ENCODE measurements around the gene SSC5D. TPM values are rescaled to one million over a fixed set of nuclear protein-coding genes. Genes with fewer than 3 reads are reported as not detected.
"Not testable (repeated sequence)": the region's sequence is repeated elsewhere in the genome, so short reads cannot be mapped to it uniquely, and the experiment has no call there.

The SSC5D gene
- 37.8 TPM for polyA plus RNA-seq (2013, experiment 1 of 2; ENCODE audit: insufficient read length)
- 36.8 TPM for polyA plus RNA-seq (2013, experiment 2 of 2; ENCODE audit: insufficient read length)

DNA sequence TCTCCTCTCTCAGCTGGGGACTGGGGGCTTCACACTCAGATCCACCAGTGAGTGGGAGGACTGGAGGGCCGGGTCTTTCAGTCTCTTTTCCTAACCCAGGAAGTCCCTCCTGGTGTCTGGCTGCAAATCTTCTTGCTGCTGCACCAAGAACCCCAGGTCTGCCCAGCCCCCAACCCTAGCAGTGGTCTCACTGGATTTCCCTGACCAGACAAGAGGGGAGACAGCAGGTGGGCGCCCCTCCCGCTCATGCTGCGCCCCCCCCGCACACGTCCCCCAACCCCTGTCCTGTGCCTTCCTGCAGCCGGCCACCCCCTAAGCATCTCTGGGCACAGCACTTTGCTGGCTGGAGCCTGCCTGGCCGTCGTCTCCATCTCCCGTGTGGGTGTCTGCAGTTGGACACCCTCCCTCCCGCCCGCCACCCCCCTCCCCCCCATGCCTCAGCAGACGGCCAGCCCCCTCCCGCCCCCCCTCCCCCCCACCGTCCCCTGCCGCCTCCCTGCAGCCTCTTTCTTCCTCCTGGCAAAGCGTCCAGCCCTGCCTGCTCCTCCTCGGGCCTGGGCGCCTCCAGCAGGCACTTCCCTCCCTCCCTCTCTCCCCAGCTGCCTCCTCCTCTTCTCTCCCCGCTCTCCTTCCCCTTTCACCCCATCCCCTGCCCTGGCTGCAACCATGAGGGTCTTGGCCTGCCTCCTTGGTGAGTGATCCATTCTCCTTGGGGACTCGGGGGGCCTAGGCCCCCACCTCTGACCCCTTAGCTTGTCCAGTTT is at the start of gene SSC5D:
TSS of gene SSC5D (plus strand) at position 513 of the 764 bp plus-strand sequence. CDS start at position 667, 154 bp downstream.
- DNase-seq = peak; percentile 67

DNA sequence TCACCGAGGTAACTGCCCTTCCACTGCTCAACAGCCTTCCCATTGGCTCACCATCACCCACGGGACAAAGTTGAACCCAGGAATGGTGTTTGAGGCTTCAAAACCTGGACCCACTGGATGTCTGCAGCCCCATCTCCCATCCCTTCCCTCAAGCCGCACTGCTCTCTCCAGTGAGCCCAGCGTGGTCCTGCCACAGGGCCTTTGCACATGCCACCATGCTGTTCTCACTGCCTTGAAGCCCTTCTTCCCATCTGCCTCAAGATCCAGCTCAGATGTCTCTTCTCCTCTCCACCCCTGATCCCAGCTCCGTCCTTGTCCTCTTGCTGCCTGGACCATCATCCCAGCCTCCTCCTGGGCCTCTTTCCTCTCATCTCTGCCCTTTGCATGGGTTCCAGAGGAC is 49.2 kb upstream of the SSC5D start:
- DNase-seq = no peak

DNA sequence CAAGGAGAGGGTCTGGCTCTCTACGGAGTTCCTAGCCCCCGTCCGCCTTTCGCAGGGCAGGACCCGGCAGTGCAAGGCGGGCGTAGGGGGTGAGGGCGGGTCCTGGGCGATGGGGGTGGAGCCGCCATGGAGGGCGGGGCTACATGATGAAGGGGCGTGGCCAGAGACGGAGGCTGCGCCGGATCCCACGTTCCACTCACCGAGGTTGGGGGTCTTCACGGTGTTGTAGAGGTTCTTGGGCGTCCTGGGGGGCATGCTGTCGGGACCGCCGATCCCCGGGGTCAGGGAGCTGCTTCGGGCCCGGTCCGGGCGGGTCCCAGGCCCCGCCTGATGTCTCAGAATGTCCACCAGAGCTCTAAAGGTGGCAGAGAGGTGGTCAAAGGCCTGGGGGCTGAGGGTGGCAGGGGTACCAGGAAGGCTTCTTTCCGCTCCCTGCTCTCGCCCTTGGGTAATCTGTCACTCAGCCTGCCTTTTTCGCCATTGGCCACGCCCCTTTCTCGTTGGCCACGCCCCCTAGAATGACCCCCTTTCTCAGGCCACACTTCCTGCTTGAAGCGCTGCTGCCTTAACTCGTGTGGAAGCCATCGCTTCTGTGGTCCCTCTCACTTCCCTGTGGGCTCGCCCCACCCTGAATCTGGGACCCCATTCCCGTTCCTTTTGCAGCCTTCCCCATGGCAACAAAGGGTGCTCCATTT is 47.7 kb upstream of the SSC5D start:
- DNase-seq = no peak

DNA sequence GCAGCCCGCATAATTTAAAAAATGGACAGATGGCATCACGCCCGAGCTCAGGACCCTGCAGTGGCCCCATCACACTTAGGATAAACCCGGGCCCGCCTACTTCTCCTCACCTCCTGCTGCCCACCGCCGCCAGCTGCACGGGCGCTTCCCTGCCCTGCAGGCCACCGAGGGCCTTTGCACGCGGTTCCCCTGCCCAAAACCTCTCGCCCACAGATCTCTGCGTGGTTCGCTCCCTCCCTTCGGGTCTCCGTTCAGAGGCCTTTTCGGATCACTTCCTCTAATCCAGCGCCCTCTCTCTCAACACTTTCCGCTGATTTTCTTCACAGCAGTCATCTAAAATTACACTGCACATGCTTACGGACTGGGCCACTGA is 46.9 kb upstream of the SSC5D start:
- no peak for DNase-seq

DNA sequence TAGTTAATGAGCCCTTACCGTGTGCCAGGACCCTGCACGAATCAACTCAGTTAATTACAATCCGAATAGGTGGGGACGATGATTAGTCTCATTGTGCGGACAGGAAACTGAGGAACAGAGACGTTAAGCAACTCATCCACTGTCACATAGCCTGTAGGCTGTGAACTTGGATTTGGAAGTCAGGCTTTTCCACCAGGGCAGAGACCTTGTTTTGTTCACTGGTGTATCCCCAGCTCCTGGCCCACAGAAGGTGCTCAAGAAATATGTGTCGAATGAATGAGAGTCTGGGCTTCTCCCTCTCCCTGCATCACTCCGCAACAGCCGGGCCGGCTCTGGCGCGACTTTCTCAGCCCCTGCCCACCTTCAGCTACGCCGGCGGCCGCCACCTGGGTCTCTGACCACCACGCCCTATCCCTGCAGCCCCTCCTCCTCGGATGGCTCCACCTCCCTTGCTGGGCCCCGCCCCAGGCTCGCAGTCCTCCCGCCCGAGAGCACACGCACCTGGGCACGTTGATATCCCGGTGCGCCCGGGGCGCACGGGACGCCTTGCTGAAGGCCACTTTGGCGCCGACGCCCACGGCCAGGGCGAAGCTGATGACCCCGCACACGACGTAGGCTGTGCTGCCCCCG is 46.4 kb upstream of the SSC5D start:
- no peak for DNase-seq

DNA sequence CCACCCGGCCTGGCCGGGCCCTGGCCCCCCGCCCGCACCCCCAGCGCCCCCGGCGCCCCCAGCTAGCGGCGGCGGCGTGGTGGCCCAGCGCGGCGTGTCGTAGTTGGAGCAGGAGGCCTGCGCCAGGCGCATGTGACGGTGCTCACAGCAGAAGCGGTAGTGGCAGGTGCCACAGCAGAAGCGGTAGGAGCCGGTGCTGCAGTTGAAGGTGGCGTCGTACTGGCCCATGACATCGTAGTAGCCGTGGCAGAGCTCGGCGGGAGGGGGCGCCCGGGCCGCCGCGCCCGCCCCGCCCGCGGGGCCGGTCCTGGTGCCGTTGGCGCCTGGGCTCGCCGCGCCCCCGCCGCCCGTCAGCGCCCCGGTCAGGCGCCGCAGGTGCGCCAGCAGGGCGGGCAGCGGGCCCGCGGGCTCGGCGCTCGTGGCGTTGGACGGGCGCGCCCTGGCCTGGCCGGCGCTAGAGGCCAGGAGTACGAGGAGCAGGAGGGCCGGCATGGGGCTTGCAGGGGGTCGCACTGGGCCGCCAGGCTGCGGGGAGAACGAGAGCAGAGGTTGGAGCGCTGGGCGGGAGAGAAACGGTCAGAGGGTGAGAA is 45.8 kb upstream of the SSC5D start:
- DNase-seq = no peak

DNA sequence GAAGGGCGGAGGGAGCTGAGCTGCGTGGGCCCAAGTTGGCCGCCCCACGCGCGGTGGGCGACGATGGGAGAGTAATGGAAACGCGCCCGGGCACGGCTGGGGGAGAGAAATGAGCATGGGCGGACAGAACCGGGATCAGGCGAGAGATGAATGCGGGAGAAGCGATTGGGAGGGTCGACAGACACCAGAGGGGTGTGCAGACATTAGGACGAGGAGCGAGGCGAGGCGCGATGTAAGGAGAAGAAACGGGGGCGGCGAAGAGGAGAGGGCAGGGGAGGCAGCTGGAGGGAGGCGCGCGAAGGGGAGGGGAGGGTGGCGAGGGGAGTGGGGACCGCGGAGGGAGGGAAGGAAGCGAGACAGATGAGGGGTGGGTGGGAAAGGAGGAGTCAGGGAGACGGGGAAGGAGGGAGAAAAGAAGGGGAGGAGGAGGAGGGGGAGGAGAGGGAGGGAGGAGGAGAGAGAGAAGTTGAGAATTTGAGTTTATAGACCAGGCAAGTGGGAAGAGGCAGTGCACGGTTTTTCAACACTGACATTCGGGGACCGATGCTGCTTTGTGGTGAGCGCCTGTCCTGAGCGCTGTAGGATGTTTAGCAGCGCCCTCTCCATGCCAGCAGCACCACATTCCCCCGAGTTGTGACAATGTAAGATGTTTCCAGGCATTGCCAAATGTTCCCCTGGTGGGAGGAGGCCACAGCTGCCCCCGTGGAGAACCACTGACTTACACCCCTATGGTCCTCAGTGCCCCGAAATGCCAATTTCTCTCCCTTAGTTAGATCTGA is 45.0 kb upstream of the SSC5D start, which contains the start of gene SHISA7:
TSS of gene SHISA7 (minus strand) at position 256 of the 779 bp plus-strand sequence. CDS start 437 bp downstream, outside the sequence.
- DNase-seq = no peak

DNA sequence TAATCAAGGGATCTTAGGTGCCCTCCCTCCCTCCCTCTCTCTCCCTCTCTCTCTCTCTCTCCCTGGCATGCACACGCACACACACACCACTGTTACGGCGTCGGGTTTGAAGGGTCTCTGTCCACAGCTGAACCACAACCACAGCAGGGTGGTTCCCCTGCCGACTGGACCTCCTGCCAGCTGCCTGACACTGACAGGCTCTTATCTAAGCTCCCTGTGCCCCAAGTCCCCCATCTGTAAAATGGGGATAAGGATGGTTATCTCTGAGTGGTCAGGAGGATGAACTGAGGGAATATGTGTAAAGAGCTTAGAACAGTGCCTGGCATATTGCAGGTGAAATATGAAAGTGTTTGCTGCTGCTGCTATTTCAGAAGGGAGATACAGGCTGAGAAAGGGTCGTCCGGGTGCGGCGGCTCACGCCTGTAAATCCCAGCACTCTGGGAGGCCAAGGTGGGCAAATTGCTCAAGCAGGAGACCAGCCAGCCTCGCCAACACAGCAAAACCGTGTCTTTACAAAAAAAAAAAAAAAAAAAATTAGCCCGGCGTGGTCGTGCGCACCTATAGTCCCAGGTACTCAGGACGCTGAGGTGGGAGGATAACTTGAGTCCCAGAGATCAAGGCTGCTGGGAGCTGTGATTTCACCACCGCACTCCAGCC is 44.3 kb upstream of the SSC5D start:
- DNase-seq = no peak

DNA sequence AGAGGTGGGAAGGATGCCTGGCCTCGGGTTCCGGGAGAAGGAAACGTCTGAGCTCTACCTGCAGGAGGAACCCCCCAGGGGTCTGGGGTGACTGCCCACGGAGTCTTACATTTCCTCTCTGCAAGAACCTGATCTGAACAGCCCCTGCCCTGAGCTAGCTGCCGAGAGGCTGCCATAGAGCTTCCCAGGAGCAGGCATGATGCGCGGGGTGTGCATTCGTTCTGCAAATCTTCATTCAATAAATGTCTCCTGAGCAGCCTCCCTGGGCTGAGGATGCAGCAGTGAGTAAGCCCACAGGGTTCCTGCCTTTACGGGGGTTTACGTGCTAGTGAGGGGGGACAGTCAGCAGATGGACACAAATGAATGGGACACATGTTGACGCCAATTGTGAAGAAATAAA is 43.6 kb upstream of the SSC5D start:
- DNase-seq = no peak

DNA sequence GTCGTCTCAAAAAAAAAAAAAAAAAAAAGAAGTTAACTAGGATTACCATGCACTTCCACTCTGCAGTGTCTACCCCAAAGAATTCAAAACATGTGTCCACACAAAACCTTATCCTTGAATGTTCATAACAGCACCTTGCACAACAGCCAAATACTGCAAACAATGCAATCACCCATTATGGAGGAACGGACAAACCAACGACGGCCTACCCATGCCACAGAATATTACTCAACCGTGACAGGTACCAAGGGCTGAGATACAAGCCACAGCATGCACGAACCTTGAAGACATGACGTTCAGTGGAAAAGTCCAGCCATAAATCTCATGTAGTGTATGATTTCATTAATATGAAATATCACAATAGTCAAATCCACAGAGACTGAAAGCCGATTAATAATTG is 42.2 kb upstream of the SSC5D start:
- DNase-seq = no peak

DNA sequence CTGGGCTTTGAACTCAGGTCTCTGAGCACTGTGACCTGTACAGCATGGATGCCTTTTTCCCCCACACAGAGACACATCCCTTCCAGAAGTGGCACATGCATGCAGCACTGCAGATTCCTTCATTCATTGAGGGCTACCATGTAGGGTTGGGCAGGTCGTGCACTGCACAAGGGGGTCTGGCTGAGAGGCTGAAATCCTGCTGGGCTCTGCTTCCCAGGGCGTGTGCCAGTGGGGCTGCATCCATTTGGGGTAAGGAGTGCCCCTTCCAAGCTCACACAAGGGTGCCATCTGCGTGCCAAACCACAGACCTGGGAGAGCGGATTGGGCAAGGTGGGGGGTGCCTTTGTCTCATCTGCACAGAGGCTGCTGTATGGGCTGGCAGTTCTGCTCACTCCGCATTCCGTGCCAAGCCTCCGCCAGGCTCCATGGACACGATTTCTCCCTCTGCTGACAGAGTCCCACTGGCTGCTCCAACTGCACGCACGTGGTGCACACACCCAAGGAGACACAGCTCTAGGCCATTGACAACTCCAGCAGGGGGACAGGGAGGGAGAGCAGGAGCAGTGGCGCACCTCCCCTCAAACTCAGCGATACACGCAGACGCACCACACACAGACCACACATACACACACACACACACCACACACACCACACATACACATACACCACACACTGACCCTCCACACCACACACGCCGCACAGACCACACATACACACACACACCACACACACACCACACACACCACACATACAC is 40.6 kb upstream of the SSC5D start:
- DNase-seq = peak; percentile 28

DNA sequence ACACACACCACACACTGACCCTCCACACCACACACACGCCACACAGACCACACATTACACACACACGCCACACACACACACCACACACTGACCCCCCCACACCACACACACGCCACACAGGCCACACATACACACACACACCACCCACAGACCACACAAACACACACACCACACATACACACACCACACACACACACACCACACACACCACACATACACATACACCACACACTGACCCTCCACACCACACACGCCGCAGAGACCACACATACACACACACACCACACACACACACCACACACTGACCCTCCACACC is 40.1 kb upstream of the SSC5D start:
- not testable (repeated sequence) for DNase-seq

DNA sequence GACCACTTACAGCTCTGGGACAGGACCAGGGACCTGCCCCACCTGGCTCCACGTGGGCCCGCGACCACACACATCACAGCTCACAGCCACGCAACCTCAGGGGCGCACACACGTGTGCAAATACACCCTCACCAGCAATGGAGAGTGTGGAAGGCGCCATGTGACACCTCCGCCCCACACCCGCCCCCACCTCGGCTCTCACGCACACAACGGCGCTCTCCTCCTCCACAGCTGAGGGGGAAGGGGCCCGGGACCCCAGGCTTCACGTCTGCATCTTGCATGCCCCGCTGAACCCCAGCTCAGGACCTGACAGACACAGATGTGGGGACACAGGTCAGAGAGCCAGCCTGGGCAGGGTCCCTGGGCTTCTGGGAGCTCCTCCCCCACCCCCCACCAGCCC is 38.8 kb upstream of the SSC5D start:
- DNase-seq = no peak

DNA sequence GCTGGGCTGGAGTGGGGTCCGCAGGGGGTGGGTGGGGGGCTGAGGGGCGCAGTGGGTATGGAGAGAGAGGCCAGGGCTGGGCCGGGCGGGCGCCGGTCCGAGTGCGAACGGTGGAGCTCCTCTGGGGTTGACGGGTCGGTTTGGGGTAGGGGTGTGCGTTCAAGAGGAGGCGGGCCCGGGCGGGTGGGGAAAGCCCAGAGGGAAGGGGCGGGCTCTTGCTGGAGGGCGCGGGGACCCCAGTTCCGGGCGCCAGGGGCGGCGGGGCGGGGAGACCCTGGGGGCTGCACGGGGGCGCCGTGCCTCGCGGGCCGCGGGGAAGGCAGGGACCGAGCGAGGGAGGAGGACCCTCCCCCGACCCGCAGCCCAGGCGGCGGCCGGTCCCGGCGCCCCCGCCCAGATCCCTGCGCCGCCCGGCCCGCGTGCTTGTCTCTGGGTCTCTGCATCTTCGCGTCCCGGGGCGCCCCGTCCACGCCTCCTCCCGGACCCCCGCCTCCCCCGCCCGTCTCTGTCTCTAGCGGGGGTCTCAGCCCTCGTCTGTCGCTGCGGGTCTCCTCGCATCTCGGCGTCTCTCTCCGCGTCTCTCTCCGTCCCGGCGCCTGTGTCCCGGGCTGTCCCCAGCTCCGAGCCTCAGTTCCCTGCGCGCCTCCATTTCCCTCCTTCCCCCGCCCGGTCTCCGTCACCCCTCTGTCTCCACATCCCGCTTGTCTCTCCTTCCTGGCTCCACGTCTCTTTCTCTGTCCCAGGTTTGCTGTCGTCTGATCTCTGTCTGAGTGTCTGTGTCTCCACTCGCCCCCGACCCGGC is 36.9 kb upstream of the SSC5D start:
- DNase-seq = no peak

DNA sequence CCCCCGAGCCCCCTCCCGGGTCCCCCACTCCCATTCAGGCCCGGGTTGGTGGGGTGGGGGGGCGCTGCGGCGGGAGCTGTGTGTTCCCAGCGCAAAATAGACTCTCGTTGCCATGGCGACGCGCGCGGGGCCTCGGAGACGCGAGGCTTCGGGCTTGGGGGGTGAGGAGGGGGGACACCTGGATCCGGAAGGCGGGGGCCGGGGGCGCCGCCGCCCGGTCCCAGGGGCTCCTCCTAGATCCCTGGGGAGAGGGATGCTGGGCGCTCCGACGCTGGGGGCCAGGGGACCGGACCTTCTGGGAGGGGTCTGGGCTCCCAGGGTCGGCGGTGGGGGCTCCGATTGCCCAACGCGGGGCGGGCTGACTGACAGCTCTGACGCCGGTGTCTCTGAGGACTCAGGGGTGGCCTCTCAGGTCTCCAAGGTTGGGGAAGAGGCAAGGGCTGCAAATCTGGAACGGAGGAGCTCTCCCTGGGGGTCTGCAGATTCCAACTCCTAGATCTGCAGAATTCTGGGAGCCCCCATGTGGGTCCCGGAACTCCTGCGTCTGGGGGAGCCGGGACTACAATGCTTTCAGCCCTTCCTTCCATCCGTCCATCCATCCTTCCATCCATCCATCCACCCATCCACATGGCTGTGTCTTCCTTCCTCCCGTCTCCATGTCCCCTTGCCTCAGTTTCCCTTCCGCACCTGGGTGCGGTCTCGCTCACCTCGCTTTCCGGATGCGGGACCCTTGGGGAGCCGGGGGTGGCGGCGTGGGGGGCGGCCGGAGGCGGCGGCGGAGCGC is 36.1 kb upstream of the SSC5D start:
- no peak for DNase-seq

DNA sequence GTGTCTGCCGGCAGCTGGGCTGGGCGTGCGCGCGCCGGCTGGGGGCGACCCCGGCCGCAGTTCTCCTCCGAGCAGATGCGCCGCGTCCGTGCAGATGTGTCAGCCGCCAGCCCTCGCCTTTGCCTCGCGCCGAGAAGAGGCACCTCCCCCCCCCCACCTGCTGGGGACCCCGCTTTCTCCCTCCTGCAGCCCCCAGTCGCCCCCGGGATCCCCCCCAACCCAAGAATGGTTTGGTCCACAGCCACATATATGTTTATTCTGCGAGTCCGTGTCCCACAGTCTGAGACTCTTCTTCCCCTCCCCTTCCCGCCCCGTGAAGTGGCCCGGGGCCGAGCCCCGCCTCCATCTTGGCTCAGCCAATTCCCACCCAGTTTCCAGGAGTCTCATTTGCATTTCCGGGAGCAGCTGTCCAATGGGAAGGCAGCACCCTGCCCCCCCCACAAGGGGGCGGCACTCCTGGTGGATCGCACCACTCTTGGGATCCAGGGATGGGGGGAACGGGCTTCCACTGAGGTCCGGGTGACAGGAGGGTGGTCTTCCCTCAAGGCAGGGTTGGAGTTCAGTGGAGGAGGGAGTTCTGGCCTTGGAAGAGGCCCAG is 35.4 kb upstream of the SSC5D start:
- DNase-seq = peak; percentile 70

DNA sequence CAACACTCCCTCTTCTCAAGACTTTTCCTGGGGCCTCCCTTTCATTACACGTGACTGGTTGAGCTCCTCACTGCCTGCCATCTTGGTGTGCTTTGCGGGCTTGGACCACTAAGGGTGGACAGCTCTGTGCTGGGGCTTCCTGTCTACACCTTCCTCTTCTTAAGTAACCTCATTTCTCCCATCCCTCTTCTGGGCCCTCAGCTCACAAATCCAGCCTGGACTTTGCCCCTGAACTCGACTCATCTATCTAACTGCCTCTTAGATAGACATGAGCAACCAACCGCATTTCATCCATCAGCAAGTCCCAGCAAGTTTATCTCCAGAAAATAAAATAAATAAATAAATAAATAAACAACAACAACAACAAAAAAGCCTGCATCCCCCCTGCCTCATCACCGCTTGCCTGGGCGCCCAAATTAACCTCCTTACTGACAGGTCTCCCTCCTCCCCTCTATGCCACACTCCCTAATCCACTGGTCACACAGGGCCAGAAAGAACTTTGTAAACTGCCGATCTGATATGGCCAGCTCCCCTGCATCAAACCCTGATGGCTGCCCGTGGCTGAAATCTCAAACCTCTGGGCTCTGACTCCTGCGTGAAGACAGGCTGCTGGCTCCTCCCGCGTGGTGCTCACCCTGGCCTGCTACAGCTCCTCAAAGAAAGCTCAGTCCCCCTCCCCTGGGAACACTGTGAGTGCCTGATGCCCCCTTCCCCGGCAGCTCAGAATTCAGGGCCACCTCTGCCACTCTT is 34.5 kb upstream of the SSC5D start:
- no peak for DNase-seq

DNA sequence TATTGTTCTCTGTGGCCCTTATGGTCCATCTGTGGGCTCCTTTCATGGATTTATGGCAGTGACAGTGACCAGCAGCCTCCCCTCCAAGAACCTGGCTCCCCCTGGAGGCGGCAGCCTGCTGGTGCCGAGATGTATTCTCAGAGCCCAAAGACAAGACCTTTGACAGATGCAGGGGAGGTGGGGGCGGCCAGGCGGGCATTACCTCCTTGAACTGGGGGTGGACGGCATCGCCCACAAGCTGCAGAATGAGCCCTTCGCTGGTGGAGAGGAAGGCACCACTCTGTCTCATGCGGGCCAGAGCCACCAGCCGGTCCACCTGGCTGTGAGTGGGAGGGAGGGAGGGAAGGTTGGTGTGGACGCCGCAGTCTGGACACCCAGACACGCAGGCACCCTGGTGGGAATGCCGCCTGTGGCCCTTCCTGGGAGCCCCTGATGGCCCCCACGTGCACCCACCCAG is 33.4 kb upstream of the SSC5D start:
- DNase-seq = no peak
